ENCODE measurements around the gene ZNF467.
A peak's percentile ranks its signal among the peaks of the same experiment; 100 is the strongest.

ZNF467 gene

GRCh38 chr7:149820622-149821190, 47.3 kb upstream of the ZNF467 start:
- peaks cover 100% of the 10 kb centered on the region for H3K27me3 ChIP-seq (replicated peaks; ENCODE audit: insufficient read depth, low read length)
- H3K4me2 ChIP-seq (ENCODE audit: low read depth, low read length), result no peak overlapping the region
- no peaks in the 10 kb centered on the region for H3F3A ChIP-seq (ENCODE audit: insufficient read depth, low read length)
- H3K79me2 ChIP-seq (ENCODE audit: low read length), result no peaks in the 10 kb centered on the region
- no peaks in the 10 kb centered on the region for H3K9me3 ChIP-seq (replicated peaks; ENCODE audit: insufficient read depth, low read length)
- H2AFZ ChIP-seq (ENCODE audit: low read length), result no peak overlapping the region
- H3K4me3 ChIP-seq (ENCODE audit: low read length), result no peak overlapping the region
- no peaks in the 10 kb centered on the region for H3K9me2 ChIP-seq (replicated peaks; ENCODE audit: insufficient read depth, low read length)
- TF ChIP-seq EZH2 (optimal IDR thresholded peaks at IDR 0.05; ENCODE audit: low read depth, low read length) (no peak), EZH2phosphoT487 (IDR thresholded peaks at IDR 0.05; ENCODE audit: low read length) (no peak; the same call in 1 of the 2 replicates)
- TF ChIP-seq, protein P1, sequence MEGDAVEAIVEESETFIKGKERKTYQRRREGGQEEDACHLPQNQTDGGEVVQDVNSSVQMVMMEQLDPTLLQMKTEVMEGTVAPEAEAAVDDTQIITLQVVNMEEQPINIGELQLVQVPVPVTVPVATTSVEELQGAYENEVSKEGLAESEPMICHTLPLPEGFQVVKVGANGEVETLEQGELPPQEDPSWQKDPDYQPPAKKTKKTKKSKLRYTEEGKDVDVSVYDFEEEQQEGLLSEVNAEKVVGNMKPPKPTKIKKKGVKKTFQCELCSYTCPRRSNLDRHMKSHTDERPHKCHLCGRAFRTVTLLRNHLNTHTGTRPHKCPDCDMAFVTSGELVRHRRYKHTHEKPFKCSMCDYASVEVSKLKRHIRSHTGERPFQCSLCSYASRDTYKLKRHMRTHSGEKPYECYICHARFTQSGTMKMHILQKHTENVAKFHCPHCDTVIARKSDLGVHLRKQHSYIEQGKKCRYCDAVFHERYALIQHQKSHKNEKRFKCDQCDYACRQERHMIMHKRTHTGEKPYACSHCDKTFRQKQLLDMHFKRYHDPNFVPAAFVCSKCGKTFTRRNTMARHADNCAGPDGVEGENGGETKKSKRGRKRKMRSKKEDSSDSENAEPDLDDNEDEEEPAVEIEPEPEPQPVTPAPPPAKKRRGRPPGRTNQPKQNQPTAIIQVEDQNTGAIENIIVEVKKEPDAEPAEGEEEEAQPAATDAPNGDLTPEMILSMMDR (IDR thresholded peaks at IDR 0.05; ENCODE audit: low read length), result no peak
- no peaks in the 10 kb centered on the region for H3K4me1 ChIP-seq (ENCODE audit: low read length)
- H3K9ac ChIP-seq (ENCODE audit: low read length), result no peak overlapping the region
- DNase-seq, result no peak
- H4K20me1 ChIP-seq (ENCODE audit: insufficient read depth, low read length), result no peaks in the 10 kb centered on the region
- H3K27ac ChIP-seq (ENCODE audit: low read length), result no peak overlapping the region
- H3K36me3 ChIP-seq (replicated peaks; ENCODE audit: insufficient read depth, low read length), result no peaks in the 10 kb centered on the region

- no peak overlapping the region for H2AFZ ChIP-seq (ENCODE audit: low read length)
- no peak overlapping the region for H3K4me3 ChIP-seq (ENCODE audit: low read length)
- H3K9me3 ChIP-seq (replicated peaks; ENCODE audit: insufficient read depth, low read length), result no peaks in the 10 kb centered on the region
- H3K4me1 ChIP-seq (ENCODE audit: low read length), result no peaks in the 10 kb centered on the region
- no peaks in the 10 kb centered on the region for H3K79me2 ChIP-seq (ENCODE audit: low read length)
- H3K36me3 ChIP-seq (replicated peaks; ENCODE audit: insufficient read depth, low read length), result no peaks in the 10 kb centered on the region
- DNase-seq, result no peak
- no peaks in the 10 kb centered on the region for H3K9me2 ChIP-seq (replicated peaks; ENCODE audit: insufficient read depth, low read length)
- no peak overlapping the region for H3K4me2 ChIP-seq (ENCODE audit: low read depth, low read length)
- peaks cover 100% of the 10 kb centered on the region for H3K27me3 ChIP-seq (replicated peaks; ENCODE audit: insufficient read depth, low read length)
- no peak overlapping the region for H3K9ac ChIP-seq (ENCODE audit: low read length)
- no peak overlapping the region for H3K27ac ChIP-seq (ENCODE audit: low read length)
- TF ChIP-seq EZH2phosphoT487 (IDR thresholded peaks at IDR 0.05; ENCODE audit: low read length) (no peak), EZH2 (optimal IDR thresholded peaks at IDR 0.05; ENCODE audit: low read depth, low read length) (no peak)
- TF ChIP-seq, protein P1 (IDR thresholded peaks at IDR 0.05; ENCODE audit: low read length), result no peak
- H4K20me1 ChIP-seq (ENCODE audit: insufficient read depth, low read length), result no peaks in the 10 kb centered on the region
- H3F3A ChIP-seq (ENCODE audit: insufficient read depth, low read length), result no peaks in the 10 kb centered on the region
These were observed 46.6 kb upstream of the ZNF467 start for GRCh38 chr7:149819961-149820340.

- H3K36me3 ChIP-seq (replicated peaks; ENCODE audit: insufficient read depth, low read length), result no peaks in the 10 kb centered on the region
- TF ChIP-seq, protein P1 (IDR thresholded peaks at IDR 0.05; ENCODE audit: low read length), result 0 out of 2 replicates have a peak, but pooled peaks have one; percentile 4
- no peak for TF ChIP-seq EZH2phosphoT487 (IDR thresholded peaks at IDR 0.05; ENCODE audit: low read length)
- H3F3A ChIP-seq (ENCODE audit: insufficient read depth, low read length), result no peaks in the 10 kb centered on the region
- H3K4me3 ChIP-seq (ENCODE audit: low read length), result no peak overlapping the region
- H3K27ac ChIP-seq (ENCODE audit: low read length), result no peak overlapping the region
- no peaks in the 10 kb centered on the region for H3K79me2 ChIP-seq (ENCODE audit: low read length)
- H3K27me3 ChIP-seq (replicated peaks; ENCODE audit: insufficient read depth, low read length), result peaks cover 100% of the 10 kb centered on the region
- H3K9me3 ChIP-seq (replicated peaks; ENCODE audit: insufficient read depth, low read length), result no peaks in the 10 kb centered on the region
- no peaks in the 10 kb centered on the region for H3K4me1 ChIP-seq (ENCODE audit: low read length)
- DNase-seq, result no peak
- no peak overlapping the region for H2AFZ ChIP-seq (ENCODE audit: low read length)
- no peaks in the 10 kb centered on the region for H4K20me1 ChIP-seq (ENCODE audit: insufficient read depth, low read length)
- no peak overlapping the region for H3K9ac ChIP-seq (ENCODE audit: low read length)
- no peak overlapping the region for H3K4me2 ChIP-seq (ENCODE audit: low read depth, low read length)
- H3K9me2 ChIP-seq (replicated peaks; ENCODE audit: insufficient read depth, low read length), result no peaks in the 10 kb centered on the region
These were observed 46.0 kb upstream of the ZNF467 start for GRCh38 chr7:149819141-149819960.
